Measurements from ENCODE around the gene TJP2.

TJP2 gene

DNA sequence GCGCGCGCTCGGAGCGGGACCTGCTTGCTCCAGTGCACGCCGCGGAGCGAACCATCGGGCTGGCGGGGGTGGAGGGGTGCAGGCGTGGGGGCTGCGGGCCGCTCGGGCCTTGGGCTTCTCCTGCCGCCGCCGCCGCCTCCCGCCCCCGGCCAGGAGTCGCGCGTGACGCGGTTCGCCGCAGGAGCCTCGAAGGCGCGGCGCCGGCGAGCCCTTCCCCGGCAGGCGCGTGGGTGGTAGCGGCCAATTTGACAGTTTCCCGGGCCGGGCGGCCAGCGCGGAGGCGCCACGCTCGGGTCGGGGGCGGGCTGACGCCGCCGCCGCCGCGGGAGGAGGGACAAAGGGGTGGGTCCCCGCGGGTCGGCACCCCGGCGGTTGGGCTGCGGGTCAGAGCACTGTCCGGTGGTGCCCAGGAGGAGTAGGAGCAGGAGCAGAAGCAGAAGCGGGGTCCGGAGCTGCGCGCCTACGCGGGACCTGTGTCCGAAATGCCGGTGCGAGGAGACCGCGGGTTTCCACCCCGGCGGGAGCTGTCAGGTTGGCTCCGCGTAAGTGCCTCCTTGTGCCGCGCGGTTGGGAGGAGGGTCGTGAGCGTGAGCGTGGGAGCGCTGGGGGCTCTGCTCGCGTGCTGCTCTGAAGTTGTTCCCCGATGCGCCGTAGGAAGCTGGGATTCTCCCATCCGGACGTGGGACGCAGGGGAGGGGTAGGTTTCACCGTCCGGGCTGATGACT, at the start of gene TJP2:
TSS of gene TJP2 (plus strand) at position 387 of the 725 bp plus-strand sequence. CDS start at position 483, 96 bp downstream.
- DNase-seq (ENCODE audit: low spot score): peak; percentile 62

DNA sequence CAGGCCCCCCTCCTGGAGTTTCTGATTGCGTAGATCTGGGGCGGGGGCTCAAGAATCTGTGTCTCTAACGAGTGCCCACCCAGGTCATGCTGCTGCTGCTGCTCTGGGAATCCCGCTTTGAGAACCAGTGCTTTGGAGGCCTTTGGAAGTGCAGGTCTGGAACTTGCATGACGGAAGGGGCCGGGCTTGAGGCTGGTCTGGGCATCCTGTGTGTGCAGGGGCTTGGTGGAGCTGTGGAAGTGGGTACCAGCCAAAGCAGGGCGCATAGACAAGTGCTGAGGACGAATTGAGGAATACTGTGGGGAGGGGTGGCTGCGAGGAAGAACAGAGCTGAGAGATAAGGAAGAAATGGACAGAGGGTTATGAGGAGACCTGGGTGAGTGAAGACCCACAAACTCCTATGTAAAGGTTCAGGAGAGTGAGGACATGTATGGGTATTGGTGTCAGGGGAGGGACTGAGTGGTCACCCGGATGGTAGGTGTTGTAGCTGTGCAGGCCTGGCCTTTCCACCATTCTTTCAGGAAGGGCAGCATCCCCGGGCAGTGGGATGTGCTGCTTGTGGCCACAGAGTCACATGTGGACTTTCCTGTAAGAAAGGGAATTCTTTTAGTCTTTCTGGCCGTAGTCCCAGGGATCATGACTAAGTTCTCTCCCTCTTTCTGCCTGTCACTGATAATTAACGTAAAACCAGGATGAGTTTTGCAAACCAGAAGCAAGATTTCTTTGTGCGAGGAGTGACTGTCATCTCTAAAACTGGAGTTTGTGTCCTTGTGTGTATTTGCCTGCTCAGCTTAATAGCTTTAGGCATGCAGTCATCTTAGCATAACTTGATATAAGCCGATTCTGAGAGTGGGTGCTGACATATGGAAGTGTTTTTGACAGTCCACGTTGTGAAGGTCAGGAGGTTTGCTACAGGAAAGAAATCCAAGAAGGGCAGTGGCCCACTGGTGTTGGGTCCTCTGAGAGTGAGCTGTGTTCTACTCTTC, 43.3 kb upstream of the TJP2 start:
- no peak for DNase-seq (ENCODE audit: low spot score)

DNA sequence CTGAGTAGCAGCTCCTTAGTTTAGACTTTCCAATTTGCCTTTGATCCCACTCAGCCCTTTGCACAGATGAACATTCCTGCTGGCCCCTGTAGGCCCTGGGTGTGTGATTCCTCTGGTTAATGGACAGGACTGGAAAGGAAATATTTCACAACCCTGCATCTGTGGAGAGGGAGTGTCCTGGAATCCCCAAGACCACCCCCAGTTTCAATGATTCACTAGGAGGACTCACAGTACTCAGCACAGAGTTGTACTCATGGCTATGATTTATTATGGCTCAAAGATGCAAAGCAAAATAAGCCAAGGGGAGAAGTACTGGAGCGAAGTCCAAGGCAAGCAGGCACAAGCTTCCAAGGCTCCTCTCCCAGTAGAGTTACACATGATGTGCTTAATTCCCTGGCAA, 42.4 kb upstream of the TJP2 start:
- no peak for DNase-seq (ENCODE audit: low spot score)

DNA sequence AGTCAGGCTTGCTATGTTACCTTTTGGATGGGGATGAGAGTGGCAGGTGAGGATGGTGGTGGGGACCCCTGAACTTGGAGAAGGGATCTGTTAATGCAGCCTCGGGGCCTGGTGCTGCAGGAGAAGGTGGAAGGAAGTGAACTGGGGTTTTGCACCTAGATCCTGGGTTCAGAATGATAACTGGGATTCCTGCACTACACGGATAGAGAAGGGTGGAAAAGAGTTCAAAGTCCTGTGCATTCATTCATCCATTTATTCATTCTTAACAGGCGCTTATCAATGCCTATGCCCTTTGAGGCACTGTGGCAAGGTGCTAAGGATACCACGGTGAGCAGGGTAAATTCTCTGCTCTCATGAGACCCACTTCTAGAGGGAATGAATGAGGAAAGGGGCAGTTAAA, 41.7 kb upstream of the TJP2 start:
- no peak for DNase-seq (ENCODE audit: low spot score)

DNA sequence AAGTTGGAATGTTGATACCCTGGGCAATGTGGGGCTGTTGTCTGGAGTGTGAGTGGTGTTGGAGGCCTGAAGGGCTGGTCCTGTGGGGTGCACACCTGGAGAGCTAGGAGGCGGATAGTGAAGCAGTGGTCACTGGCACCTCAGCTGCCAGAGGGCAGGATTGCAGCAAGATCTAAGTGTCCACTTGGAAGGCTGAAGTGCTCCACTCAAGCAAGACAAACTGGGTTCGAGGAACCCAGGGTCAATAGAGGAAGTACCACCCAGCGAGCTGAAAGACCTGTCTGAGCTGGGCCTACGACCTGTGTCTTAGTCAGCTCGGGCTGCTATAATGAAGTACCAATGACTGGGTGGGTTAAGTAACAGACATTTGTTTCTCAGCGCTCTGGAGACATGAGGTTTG, 39.7 kb upstream of the TJP2 start:
- no peak for DNase-seq (ENCODE audit: low spot score)

DNA sequence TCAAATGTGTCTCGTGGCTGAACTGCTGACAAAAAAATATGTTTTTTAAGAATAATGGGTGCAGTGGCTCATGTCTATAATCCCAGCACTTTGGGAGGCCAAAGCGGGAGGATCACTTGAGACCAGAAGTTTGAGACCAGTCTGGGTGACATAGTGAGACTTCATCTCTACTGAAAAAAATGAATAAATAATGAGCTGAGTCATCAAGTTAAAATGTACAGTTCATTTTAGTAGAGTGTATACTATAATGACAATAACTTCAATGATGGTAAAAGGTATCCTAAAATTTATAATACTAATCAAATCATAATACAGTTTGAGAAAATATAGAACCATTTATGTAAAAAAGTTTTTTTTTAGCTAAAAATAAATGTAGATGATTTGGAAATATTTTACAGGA, 37.9 kb upstream of the TJP2 start:
- no peak for DNase-seq (ENCODE audit: low spot score)

DNA sequence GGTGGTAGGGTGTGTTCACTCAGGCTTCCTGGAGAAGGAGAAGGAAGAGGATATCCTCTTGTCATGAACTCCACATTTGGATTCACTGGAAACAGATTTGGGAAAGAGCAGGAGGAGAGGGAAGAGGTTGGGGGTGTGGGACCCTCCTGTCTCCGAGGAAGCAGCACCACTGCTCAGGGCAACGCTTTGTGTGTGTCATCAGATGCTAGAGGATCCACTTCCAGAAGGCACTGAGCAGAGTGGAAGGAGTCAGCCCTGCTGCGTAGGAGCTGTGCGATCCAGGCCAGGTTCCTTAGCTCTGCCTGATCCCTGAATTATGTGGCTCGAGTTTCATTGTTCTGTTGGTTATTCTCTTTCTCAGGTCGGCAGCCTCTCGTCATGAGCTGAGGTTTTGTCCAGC, 37.3 kb upstream of the TJP2 start:
- no peak for DNase-seq (ENCODE audit: low spot score)

DNA sequence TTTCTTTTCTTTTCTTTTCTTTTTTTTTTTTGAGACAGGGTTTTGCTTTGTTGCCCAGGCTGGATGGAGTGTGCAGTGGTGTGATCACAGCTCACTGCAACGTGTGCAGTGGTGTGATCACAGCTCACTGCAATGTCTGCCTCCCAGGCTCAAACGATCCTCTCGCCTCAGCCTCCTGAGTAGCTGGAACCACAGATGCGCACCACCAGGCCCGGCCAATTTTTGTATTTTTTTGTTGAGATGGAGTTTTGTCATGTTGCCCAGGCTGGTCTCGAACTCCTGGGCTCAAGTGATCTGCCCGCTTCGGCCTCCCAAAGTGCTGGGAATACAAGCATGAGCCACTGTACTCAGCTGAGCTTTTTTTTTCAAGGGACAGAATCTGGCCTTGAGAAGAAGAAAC, 36.8 kb upstream of the TJP2 start:
- no peak for DNase-seq (ENCODE audit: low spot score)

DNA sequence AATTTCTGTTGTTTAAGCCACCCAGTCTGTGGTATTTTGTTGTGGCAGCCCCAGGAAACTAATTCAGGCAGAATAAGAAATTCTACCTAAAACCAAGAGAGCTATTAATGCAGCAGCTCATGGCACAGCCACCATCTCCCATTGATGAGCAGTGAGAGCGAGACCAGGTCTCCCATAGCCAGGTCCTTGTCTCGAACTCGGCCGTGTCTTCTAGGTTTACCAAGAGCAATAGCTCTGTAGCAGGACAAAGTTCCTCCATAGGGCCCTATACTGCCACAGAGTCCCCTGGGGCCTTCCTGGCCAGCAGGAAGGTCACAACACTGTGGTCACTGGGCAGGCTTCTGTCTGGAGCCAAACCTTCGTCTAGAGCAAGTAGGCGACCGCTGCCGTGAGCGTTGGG, 34.5 kb upstream of the TJP2 start:
- no peak for DNase-seq (ENCODE audit: low spot score)

DNA sequence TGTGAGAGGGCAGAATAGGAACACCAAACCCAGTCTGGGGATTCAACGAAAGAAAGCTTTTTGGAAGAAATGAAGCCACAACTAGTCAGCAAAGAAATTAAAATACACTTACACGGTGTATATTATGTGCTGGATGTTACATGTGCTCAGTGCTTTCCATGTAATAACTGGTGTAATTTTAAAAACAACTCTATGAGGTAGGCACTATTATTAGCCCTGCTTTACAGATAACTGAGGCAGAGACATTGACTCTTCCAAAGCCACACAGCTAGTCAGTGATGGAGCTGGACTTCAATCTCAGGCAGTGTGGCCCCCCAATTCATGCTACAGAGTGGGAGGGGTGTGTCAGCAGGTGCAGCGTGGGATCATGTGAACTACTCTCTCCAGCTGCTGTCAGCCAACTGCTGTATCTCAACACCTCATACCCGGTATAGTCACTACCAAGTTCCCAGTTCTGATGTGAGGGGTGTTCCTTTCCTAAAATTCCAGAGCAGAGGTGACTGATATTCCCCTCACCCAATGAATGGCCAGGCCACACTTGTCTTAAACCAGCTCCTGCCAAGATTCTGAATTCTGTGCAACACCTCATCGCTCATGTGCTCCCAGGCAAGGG, 33.8 kb upstream of the TJP2 start:
- no peak for DNase-seq (ENCODE audit: low spot score)

DNA sequence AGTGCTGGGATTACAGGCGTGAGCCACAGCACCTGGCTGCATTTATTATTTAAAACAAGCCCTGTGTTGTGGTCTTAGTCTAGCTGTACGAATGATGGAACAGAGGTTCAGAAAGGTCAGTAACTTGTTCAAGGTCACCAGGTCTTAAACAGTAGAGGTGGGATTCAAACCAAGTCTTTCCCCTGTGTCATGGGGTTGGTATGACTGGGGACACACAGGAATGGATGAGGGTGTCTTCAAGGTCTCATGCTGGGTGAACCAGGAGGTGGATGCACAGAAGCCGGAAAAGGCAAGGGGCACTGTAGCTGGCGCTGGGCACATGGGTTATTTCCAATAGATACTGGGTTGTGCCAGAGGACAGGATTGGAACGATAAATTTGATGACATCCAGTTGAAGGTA, 32.2 kb upstream of the TJP2 start:
- no peak for DNase-seq (ENCODE audit: low spot score)

DNA sequence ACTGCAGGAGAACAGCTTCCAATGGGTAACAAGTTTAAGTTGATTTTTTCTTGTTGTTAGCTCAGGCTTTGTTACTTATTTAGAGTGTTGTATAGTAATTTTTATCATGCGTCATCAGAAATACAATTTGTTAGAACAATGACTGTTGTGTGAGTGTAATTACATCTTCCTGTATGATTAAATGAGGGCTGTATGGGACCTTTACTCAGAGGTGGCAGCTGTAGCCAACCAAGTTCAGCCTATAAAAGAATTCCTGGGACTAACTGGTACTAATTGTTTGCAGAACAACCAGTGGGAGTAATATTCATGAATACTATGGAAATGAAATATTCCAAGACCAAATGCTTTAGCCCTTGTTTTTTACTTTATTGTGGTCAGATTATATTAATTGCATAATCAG, 30.8 kb upstream of the TJP2 start:
- no peak for DNase-seq (ENCODE audit: low spot score)

DNA sequence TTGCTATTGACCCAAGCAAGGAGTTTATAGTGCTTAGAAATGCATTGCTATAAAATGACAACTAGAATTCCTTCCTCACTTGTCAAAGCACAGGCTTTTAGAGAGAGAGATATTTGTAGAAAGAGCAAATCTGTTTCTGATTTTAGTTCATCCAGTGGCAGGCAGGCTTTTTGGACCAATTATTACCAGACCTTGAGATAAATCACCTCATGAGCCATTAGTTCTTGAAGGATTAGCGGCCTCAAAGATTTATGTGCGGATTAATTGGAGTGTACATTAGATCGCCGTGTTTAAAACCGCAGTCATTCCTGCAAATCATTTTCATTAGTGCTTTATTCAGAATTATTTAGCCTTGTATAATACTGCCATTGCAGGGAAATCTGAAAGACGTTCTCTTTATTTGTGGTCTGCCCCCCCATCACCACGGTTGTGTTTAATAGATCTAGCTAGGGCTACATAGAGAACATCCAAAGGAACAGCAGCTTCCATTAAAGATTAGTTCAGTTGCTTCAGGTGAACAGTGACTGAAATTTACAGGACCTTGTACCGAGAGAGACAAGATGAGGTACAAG, 28.8 kb upstream of the TJP2 start:
- no peak for DNase-seq (ENCODE audit: low spot score)

DNA sequence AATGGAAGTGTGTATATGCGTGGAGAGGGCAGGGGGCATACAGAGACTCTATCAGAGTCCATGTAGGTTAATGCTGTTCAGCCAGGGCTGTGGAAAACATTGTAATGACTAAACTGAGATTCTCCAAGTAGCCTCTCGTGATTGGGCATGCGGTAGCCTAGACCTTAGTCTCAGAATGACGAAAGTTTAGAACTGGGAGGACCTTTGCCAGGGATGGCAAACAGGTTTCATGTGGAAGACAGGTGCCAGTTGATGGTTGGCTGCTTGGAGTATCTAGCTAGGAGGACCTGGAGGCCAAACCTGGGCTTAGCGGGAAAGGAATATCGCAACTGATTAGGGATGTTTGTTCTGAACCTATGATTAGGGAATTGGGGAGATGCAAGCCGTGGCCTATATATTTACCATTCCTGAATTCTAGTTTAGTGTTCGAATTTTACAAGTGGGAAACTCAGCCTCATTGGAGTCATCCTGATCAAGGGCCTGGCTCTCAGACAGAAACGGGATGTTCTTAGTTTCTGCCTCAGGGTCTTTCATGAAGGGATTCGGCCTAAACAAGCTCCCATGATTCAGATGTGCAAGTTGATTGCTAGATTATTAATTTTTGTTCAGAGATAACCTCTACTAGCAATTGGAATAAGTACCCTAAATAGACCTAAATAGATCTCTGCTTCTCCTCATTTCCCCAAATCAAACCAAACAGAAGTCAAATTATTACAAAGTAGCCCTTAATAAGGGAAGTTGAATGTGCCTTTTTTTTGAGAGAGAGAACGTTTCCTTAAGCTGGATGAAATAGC, 26.8 kb upstream of the TJP2 start:
- no peak for DNase-seq (ENCODE audit: low spot score)

DNA sequence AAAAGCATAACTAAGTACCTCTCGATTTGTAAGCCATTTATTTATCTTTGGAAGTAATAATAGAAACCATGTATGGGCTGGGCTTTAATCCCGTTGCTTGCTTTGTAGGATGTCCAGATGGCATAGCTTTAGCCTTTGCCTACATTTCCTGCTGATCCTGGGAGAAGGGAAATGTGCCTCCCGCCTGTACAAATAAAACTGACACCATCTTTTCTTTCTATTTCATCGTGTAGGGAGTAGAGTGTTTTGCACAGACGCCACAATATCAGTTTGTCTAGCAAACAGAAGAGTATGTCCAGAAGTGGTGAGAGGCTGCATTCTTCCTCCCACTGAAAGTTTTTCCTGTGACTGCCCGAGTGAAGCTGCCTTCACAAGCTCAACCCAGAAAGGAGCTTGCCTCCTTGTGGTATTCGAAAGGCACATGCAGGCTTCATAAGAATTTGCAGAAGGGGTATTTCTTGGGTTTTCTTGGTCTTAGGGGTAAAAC, 24.7 kb upstream of the TJP2 start:
- DNase-seq (ENCODE audit: low spot score): no peak

DNA sequence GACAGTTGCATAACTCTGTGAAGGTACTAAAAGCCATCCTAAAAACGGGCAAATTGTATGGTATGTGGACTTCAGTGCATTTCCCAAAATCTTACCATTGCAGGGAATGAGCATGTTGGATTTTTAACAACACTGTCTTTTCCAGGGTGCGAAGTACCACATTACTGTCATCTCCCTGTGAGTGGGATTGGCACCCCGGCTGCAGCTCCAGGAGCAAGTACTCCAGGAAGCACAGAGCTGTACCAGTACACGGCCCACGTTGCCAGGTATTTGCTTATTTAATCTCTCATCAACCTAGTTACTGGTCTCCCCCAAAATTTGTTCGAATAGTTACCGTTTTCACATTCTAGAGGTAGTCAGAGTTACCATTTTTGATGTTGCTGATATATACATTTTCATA, 22.6 kb upstream of the TJP2 start:
- no peak for DNase-seq (ENCODE audit: low spot score)

DNA sequence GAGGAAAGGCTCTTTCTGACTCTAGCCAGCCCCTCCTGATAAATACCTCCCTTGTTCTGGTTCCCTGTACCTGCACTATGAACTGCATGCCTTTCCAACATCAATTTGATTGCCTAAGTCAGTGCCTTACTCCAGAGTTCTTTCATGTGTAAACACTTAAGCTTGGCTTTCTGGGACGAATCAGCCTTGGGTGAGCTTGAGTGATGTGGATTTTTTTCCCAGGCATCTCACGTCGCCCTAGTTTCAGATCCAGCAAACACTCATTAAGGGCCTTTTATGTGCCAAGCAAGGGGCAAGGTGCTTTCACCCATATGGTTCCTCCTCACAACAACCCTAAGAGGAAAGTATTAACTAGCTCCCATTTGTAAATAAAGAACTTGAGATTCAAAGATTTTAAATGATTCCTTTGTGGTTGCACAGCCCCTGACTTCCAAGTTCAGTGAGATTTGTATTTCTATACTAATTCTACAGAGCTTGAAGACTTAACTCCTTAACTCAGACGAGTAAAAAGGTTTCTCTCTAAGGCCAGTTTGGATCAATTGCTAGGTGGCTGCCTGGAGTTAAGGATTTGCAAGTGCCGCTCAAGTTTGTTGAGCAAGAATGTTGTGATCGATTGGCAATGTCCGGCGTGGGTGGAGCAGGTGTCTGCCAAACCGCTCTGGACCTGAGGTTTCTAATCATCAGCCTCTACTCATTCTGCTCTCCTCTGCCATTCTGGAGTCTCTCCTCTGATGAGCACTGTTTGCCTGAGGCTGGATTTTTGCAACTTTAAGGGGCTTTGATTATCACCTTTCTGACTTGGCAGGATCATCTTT, 20.2 kb upstream of the TJP2 start:
- no peak for DNase-seq (ENCODE audit: low spot score)

DNA sequence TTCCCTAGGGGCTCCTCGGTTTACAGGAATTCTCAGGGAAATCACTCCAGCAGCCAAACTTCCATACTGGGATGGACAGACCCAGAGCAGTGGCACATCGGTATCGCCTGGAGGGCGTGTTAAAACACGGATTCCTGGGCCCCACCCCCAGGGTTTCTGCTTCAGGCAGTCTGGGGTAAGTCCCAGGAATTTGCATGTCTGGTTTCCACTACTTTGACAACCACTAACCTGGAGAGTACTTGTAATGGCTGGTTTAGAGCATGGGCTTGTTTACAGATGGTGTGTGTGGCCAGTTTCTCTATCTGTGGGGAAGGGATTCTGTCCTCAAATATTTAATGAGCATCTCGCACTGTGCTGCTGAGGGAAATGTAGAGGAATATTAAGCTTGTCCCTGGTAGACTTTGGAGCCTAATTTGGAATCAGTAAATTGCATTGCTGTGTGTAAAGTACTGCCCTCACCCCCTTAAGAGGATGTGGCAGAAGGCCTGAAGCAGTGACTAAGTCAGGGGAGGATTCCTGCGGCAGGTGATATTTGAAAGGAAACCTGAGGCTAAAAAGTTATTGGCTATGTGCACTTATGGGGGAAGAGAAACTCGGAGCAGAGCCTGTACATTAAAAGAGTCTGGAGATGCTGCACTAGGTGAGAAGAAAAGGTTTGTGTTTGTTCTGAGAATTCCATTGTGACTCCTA, 18.6 kb upstream of the TJP2 start:
- DNase-seq (ENCODE audit: low spot score): no peak

DNA sequence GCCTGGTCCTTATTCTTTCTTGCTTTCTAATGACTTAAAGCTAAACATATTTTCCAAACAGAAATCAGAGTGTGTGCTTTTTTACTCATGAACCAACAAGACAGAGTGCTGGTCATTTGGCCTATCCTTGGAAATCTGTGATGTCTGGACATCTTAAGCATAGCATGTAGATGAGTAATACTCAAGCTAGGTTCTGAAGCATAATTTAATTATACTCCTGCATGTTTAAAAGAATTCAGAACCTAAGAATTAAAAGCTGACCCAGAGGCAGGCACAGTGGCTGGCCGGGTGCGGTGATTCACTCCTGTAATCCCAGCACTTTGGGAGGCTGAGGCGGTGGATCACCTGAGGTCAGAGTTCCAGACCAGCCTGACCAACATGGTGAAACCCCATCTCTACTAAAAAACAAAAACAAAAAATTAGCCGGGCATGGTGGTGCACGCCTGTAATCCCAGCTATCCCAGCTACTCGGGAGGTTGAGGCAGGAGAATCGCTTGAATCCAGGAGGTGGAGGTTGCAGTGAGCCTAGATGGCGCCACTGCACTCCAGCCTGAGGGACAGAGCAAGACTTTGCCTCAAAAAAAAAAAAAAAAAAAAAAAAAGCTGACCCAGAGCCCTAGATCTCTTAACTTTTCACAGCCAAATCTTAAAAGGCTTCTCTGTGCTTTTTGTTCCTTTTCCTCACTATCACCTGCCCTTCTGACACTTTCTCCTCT, 16.2 kb upstream of the TJP2 start:
- no peak for DNase-seq (ENCODE audit: low spot score)
